Retinal pigment epithelial cell (primary cell): ENCODE measurements around the gene NR2C2.

Source experiments
- DNase-seq: peaks from one replicate; pipeline ENCODE4 v3.0.0-alpha.2; 2010; ENCODE audit warnings: low read depth
- H3K4me3 ChIP-seq: 2 replicates; pipeline ENCODE4 v1.5.1; 2011; ENCODE audit warnings: mild to moderate bottlenecking, low read length, control low read depth, moderate library complexity
- TF ChIP-seq, protein P1 (sequence below): conservative IDR thresholded peaks from 2 replicates; pipeline ENCODE4 v1.5.1; 2011; ENCODE audit warnings: low read depth, low read length, control low read depth, inconsistent platforms

The NR2C2 gene

DNA sequence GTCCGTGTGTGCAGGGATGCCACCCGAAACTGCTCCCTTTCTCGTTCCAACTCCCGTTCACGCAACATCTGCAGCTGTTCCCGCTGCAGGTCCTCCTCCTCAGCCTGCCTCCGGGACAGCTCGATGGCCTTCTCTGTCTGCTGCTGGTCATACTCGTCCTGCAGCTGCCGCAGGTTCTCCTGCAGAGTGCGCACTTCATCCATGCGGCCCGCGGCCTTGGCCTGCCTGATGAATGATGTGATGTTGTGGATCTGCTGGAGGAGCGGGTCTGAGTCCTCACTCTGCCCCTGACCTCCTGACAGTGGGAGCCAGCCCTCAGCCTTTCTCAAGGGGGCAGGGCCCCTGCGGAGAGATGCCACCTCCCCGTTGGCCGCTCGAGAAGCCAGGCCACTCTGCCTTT lies 127.1 kb downstream of the NR2C2 start:
- no peak overlapping the region for H3K4me3 ChIP-seq
- TF ChIP-seq, protein P1, sequence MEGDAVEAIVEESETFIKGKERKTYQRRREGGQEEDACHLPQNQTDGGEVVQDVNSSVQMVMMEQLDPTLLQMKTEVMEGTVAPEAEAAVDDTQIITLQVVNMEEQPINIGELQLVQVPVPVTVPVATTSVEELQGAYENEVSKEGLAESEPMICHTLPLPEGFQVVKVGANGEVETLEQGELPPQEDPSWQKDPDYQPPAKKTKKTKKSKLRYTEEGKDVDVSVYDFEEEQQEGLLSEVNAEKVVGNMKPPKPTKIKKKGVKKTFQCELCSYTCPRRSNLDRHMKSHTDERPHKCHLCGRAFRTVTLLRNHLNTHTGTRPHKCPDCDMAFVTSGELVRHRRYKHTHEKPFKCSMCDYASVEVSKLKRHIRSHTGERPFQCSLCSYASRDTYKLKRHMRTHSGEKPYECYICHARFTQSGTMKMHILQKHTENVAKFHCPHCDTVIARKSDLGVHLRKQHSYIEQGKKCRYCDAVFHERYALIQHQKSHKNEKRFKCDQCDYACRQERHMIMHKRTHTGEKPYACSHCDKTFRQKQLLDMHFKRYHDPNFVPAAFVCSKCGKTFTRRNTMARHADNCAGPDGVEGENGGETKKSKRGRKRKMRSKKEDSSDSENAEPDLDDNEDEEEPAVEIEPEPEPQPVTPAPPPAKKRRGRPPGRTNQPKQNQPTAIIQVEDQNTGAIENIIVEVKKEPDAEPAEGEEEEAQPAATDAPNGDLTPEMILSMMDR, result no peak
- no peak for DNase-seq

DNA sequence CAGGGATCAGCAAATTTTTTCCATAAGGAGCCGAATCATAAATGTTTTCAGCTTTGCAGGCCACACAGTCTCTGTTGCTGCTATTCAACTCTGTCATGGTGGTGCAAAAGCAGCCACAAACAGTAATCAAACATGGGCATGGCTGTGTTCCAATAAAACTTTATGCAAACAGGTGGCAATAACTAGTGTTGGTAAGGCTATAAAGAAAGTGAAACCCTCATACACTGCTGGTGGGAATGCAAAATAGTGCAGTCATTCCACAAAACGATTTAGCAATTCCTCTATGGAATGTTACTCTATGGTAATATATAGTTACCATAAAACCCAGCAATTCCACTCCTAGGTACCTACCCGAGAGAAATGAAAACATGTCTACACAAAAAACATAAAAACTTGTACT lies 131.7 kb downstream of the NR2C2 start:
- TF ChIP-seq, protein P1, result no peak
- H3K4me3 ChIP-seq, result no peak overlapping the region
- no peak for DNase-seq

DNA sequence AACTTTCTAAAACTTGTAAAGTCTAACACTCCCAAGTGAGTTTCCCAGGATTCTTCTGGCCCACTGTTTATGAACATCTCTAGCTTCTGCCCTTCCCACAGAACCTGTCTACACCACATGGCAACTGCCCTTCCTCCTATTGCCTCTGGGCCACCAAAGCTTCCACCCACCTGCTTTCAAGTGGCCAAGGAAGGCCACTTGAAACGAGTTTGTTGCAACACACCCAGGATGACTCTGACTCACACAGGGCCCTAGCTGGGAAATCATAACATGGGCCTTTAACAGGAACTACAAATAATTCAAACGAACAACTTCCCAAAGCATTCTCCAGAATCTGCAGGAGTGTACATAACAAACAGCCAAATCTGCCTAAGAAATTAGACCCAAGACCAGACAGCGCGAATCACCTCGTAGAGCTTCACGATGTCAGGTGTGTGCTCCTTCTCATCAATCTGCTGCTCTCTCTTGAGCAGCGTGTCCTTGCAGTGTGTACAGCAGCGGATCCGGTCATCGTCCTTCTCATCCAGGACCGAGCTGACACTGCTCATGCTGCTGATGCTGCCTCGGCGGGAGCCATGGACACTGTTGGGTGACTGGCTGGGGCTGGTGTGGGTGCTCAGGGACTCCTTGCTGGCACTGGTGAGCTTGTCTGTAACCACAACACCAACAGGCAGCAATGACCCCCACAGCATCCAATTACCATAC lies 134.7 kb downstream of the NR2C2 start:
- TF ChIP-seq, protein P1, result no peak
- no peak for DNase-seq
- no peak overlapping the region for H3K4me3 ChIP-seq

DNA sequence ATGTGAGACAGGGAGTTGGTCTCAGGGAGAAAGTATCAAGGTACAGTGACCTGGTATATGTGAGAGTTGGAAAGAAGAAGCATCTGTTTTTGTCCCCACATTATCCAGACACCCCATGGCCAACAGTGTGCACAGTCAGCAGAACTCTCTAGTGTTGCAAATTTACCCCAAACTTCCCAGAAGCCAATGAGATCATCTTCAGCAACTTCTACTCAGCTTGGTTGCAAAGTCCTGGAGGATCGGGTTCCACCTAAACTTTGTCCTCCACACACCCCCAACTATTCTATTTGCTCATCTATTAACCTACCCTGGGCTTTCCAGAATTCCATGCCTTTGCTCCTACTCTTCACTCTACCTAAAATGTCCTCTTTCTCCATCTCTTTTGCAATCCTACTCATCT lies 135.9 kb downstream of the NR2C2 start:
- DNase-seq, result no peak
- H3K4me3 ChIP-seq, result no peak overlapping the region
- TF ChIP-seq, protein P1, result no peak

DNA sequence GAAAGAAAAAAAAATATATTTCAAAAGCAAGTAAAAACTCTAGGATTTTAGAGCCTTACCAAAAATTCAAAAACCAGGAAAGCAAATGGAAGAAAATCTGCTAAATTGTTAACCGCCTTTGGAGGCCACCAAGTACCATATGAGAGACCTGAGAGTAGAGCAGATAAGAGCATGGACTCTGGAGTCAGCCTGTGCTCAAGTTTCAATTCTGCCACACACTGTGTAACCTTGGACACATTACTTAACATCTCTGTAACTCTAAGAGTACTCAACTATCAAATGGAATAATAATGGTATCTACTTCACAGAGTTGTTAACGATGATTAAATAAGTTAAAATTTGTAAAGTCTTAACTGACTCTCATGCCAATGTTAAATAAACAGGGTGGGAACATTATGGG lies 138.9 kb downstream of the NR2C2 start:
- no peak for DNase-seq
- H3K4me3 ChIP-seq, result no peak overlapping the region
- TF ChIP-seq, protein P1, result no peak

DNA sequence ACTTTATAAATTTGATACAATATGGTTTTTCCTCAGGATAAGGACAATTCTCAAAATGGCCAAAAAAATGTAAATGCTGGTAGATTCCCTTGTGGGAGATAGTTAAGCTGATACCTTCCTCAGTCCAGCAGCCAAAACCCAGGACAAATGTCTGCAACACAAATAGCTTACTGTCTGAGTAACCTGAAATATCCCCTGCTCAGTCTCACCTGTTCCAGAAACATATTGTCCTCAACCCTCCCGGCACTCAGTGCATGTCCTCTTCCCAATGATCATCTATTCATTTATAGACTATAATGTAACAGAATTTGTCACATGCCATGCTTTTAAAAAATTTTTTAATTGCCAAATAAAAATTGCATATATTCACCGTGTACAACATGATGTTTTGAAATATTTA lies 139.3 kb downstream of the NR2C2 start:
- DNase-seq, result no peak
- H3K4me3 ChIP-seq, result no peak overlapping the region
- TF ChIP-seq, protein P1, result no peak

DNA sequence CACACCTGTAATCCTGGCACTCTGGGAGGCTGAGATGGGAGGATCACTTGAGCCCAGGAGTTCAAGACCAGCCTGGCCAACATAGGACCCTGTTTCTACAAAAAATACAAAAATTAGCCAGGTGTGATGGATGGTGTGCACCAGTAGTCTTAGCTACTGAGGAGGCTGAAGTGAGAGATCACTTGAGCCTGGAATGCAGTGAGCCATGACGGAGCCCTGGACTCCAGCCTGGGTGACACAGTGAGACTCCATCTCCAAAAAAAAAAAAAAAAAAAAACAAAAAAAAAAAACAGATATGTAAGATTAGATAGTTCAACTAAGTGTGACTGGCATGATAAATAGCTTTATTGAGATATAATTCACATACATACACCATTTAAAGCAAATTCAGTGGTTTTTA lies 141.8 kb downstream of the NR2C2 start:
- no peak overlapping the region for H3K4me3 ChIP-seq
- TF ChIP-seq, protein P1, result no peak
- no peak for DNase-seq
